Ammon's horn (tissue), 1 donor: Measurements from ENCODE around the gene ILRUN.
"Not testable (repeated sequence)": the region's sequence is repeated elsewhere in the genome, so short reads cannot be mapped to it uniquely, and the experiment has no call there.

ENCODE experiments used
- DNase-seq: peaks from one replicate; pipeline ENCODE4 v3.0.0-alpha.2; 2016; ENCODE audit warnings: low spot score

Gene ILRUN

DNA sequence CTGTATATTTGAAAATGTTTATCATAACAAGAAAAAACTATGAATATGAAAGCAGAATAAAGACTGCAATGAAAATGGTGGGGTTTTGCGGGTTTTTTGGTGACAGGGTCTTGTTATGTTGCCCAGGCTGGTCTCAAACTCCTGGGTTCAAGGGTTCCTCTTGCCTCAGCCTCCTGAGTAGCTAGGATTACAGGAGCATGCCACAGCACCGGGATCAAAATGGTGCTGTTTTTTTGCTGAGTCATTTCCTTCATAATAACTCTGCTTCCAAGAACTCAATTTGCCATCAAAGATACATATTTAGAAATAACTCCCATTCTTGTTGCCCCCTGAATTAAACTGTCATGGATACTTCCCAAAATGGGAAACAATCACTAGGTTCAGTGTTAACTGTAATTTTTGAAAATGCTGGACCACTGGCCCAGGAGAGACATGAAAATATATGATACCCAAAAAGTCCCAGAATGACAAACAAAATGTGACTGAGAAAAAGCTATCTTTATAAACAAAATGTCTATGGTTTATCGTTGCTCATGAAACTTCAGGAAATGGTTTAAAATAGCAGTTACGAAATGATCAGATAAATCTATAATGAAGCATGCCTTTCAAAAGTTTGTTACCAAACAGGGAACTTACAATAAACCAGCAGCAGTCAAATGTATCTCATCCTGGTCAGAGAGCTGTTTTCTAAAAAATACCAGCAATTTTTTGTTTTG is 32.2 kb downstream of the ILRUN start:
- no peak for DNase-seq

DNA sequence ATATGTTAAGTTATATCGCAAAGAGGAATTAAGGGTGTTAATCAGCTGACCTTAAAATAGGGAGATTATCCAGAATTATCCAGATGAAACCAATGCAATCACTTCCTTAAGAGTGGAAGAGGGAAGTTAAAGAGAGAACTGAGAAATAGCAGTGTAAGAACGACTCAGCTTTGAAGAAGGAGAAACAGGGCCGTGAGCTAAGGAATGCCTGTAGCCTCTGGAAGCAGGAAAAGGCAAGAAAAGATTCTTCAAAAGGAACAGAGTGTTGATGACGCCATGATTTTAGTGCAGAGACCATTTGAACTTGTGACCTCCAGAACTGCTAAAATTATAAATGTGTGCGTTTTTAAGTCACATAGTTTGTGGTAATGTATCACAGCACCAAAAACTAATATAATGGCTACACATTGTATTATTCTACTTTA is 32.7 kb downstream of the ILRUN start:
- DNase-seq: peak; percentile 20

DNA sequence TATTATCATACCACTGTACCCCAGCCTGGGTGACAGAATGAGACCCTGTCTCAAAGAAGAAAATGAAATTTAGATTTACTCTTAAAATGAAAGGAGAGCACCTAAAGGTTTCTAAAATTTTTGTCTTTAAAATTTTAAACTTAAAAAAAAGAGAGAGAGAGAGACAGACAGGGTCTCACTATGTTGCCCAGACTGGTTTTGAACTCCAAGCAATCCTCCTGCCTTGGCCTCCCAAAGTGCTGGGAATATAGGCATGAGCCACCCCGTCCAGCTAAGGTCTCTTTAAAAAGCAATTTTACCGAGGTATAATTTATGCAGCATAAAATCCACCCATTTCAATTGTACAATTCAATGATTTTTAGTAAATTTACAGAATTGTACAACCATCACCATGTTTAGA is 33.2 kb downstream of the ILRUN start:
- DNase-seq: no peak

DNA sequence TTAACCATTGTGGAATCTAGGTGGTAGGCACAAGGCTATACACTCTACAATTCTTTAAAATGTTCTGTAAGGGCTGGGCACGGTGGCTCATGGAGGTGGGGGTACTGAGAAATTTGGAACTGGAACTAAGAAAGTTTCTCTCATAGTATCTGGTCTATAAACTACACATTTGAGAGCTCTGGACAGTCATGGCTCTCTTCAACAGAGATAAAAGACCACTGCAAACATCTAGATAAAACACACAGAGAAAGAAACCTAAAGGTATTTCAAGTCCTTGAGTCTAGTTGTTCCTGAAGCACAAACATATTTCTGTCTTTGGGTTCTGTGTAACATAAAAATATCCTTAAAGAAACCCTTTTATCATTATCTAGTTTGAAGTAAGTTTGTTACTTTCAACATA is 35.2 kb downstream of the ILRUN start:
- DNase-seq: no peak

- no peak for DNase-seq
These were observed 37.8 kb downstream of the ILRUN start for GRCh38 chr6:34658605-34659265.

- DNase-seq: not testable (repeated sequence)
These were observed 38.5 kb downstream of the ILRUN start for GRCh38 chr6:34657979-34658480.

GRCh38 chr6:34657307-34657978 is 39.1 kb downstream of the ILRUN start:
- peak; percentile 61 for DNase-seq

GRCh38 chr6:34657037-34657306 is 39.6 kb downstream of the ILRUN start:
- DNase-seq: no peak

DNA sequence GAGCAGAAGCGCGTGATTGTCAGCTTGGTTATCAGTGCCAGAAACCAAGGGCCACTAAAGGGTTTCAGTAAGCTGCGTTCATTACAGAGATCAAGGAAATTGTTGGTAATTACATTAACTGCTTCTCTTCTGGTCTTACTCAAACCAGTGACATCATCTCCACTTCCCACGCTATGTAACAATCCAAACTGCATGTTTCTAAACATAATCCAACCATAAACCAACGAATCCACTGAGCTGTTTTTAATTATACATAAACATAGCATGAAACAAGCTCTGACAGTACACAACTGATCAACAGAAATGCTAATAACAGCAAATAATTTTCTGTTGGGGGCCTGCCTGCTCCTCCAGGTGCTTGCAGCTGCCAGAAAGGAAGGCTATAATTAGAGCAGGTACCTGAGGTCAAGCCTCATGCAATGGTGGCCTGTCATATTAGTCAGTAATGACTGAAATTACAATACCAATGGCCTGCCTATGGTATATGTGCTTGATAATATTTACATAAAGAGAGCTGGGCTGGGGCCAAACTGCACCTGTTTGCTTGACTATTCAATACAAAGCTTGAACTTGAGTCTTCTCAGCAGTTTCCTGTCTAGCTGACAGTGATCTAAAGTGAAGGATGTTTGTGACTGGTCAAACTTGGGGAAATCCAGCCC is 40.1 kb downstream of the ILRUN start:
- DNase-seq: peak; percentile 43

DNA sequence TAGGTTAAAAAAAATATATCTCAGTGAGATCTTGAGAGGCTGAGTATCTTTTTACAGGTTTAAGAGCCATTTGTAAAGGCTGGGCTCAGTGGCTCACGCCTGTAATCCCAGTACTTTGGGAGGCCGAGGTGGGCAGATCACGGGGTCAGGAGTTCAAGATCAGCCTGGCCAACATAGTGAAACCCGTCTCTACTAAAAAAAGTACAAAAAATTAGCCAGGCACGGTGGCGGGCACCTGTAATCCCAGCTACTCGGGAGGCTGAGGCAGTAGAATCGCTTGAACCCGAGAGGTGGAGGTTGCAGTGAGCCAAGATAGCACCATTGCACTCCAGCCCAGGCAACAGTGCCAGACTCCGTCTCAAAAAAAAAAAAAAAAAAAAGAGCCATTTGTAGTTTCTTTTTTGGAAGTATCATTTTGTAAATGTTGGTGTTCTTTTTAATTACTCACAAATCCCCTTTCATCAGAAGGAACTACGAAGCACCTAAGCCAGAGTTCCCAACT is 40.6 kb downstream of the ILRUN start:
- not testable (repeated sequence) for DNase-seq

- DNase-seq: no peak
These were observed 42.4 kb downstream of the ILRUN start for GRCh38 chr6:34654061-34654710.

DNA sequence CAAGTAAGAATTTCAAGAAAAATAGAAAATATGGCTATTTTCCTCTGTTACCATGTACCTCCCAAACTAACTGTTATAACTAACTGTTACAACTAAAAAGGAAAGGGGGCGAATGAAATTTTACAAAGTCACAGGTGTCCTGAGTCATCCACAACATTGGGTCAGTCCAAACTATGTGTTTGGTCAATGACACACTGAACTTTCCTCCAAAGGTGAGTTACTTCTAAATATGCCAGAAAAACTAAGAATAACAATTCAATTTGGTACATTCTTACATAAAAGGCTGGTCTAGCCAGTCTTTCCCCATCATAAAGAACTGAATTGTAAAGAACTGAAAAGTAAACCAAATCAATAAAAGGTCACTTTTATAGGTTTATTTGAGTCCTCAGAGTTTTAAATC is 44.3 kb downstream of the ILRUN start:
- DNase-seq: no peak

- DNase-seq: no peak
These were observed 45.7 kb downstream of the ILRUN start for GRCh38 chr6:34650823-34651222.

DNA sequence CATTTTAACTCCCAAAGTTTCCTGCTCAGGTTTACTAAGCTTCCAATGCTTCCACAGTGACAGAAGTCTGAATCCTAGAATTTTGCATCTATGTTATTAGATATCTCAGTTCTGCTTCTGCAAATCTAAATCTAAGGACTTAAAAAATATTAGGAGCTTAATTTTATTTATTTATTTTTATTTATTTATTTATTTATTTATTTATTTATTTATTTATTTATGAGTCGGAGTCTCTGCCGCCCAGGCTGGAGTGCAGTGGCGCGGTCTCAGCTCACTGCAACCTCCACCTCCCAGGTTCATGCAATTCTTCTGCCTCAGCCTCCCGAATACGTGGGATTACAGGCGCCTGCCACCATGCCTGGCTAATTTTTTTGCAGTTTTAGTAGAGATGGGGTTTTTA is 46.3 kb downstream of the ILRUN start:
- not testable (repeated sequence) for DNase-seq

- DNase-seq: no peak
These were observed 47.8 kb downstream of the ILRUN start for GRCh38 chr6:34648806-34649205.
